Left renal pelvis (tissue), 4 donors: ENCODE data around the gene PTPRT. TPM values are rescaled to one million over a fixed set of nuclear protein-coding genes. Genes with fewer than 3 reads are reported as not detected.
A peak's percentile ranks its signal among the peaks of the same experiment; 100 is the strongest.

Source experiments
- DNase-seq, 4 donors: peaks; one replicate each; pipeline ENCODE4 v3.0.0-alpha.2; 2013; ENCODE audit warnings: low read depth in 4 of 4, low spot score in 3 of 4
- polyA plus RNA-seq, 4 donors: library from polyadenylated mRNA; unstranded; fragments of 120-200 nt; gene quantifications; one replicate each; pipeline ENCODE4 v1.2.1, GENCODE V29; 2013; ENCODE audit not compliant: insufficient read length in 4 of 4

Gene PTPRT
- polyA plus RNA-seq, 4 donors: 0.43 to 22.1 (median 0.89) TPM

GRCh38 chr20:42594011-42594410 is 595.7 kb downstream of the PTPRT start:
- DNase-seq: no peak

- DNase-seq: no peak
These were observed 599.6 kb downstream of the PTPRT start for GRCh38 chr20:42589976-42590639.

GRCh38 chr20:42588847-42589246 is 600.9 kb downstream of the PTPRT start:
- DNase-seq: no peak

- no peak for DNase-seq
These were observed 602.3 kb downstream of the PTPRT start for GRCh38 chr20:42587427-42587826.

GRCh38 chr20:42581311-42581710 is 608.4 kb downstream of the PTPRT start:
- DNase-seq: no peak

GRCh38 chr20:42576167-42576566 is 613.5 kb downstream of the PTPRT start:
- DNase-seq: no peak

GRCh38 chr20:42572320-42573016 is 617.2 kb downstream of the PTPRT start:
- no peak for DNase-seq

GRCh38 chr20:42567409-42567808 is 622.3 kb downstream of the PTPRT start:
- DNase-seq: no peak

GRCh38 chr20:42565235-42565995 is 624.3 kb downstream of the PTPRT start:
- peak in 1 of 4 donors; percentile 4 for DNase-seq

GRCh38 chr20:42559665-42560064 is 630.0 kb downstream of the PTPRT start:
- no peak for DNase-seq

GRCh38 chr20:42556575-42556974 is 633.1 kb downstream of the PTPRT start:
- DNase-seq: no peak

GRCh38 chr20:42553374-42553773 is 636.3 kb downstream of the PTPRT start:
- no peak for DNase-seq

GRCh38 chr20:42549496-42549895 is 640.2 kb downstream of the PTPRT start:
- DNase-seq: no peak

GRCh38 chr20:42544926-42545325 is 644.8 kb downstream of the PTPRT start:
- no peak for DNase-seq

GRCh38 chr20:42532831-42533230 is 656.9 kb downstream of the PTPRT start:
- no peak for DNase-seq

- no peak for DNase-seq
These were observed 658.2 kb downstream of the PTPRT start for GRCh38 chr20:42531508-42531961.

- peak in 3 of 4 donors; percentile 10 to 18 (median 11) for DNase-seq
These were observed 658.8 kb downstream of the PTPRT start for GRCh38 chr20:42530855-42531448.

- no peak for DNase-seq
These were observed 659.5 kb downstream of the PTPRT start for GRCh38 chr20:42530191-42530590.

- no peak for DNase-seq
These were observed 665.6 kb downstream of the PTPRT start for GRCh38 chr20:42524058-42524457.

- no peak for DNase-seq
These were observed 673.0 kb downstream of the PTPRT start for GRCh38 chr20:42516692-42517091.

- no peak for DNase-seq
These were observed 679.0 kb downstream of the PTPRT start for GRCh38 chr20:42510686-42511085.
